Skeletal muscle tissue (tissue), 4 donors: ENCODE data around the gene LAMC2. TPM values are rescaled to one million over a fixed set of nuclear protein-coding genes. Genes with fewer than 3 reads are reported as not detected.

Experiments
- H3K27ac ChIP-seq: one replicate; pipeline ENCODE4 v1.7.0; 2013; ENCODE audit warnings: mild to moderate bottlenecking, low read depth, low read length, inconsistent platforms
- H3K27me3 ChIP-seq, 3 donors: one replicate each; pipeline ENCODE4 v1.7.0; 2013; ENCODE audit warnings: low read length in 3 of 3; ENCODE audit not compliant: control insufficient read depth in 3 of 3, insufficient read depth in 3 of 3
- H3K36me3 ChIP-seq, 3 donors: one replicate each; pipeline ENCODE4 v1.7.0; 2013; ENCODE audit warnings: low read length in 3 of 3; ENCODE audit not compliant: control insufficient read depth in 3 of 3, insufficient read depth in 3 of 3
- H3K4me1 ChIP-seq, 3 donors: one replicate each; pipeline ENCODE4 v1.7.0; 2013; ENCODE audit warnings: low read length in 3 of 3, mild to moderate bottlenecking in 3 of 3; ENCODE audit not compliant: control insufficient read depth in 3 of 3, insufficient read depth in 3 of 3
- H3K4me3 ChIP-seq, 3 donors: one replicate each; pipeline ENCODE4 v1.7.0; 2013; ENCODE audit warnings: low read length in 3 of 3
- H3K9ac ChIP-seq, 3 donors: one replicate each; pipeline ENCODE4 v1.7.0; 2013; ENCODE audit warnings: low read length in 3 of 3, mild to moderate bottlenecking in 3 of 3, moderate library complexity in 2 of 3, low read depth in 1 of 3
- H3K9me3 ChIP-seq, 3 donors: one replicate each; pipeline ENCODE4 v1.7.0; 2013; ENCODE audit warnings: low read length in 3 of 3; ENCODE audit not compliant: control insufficient read depth in 3 of 3
- total RNA-seq: library from RNA; depleted of rRNA; stranded (reverse); fragments of >200 nt; gene quantifications from one replicate; pipeline ENCODE4 v1.2.3, GENCODE V29; 2014
- donor health status: Osteomylitis.

LAMC2 gene
- total RNA-seq, 1 donor from 2014 or later = 0.52 TPM

GRCh38 chr1:183206538-183207122 is 20.6 kb downstream of the LAMC2 start:
- H3K36me3 ChIP-seq = no peaks in the 10 kb centered on the region
- H3K4me3 ChIP-seq = no peak overlapping the region

GRCh38 chr1:183209533-183210158 is 23.6 kb downstream of the LAMC2 start:
- H3K9ac ChIP-seq = no peak overlapping the region
- peaks cover 0 to 5% (median 5%) of the 10 kb centered on the region in 3 donors for H3K4me1 ChIP-seq

More at GRCh38 chr1:183206538-183207122, 20.6 kb downstream of the LAMC2 start:
- Histone ChIP-seq H3K9ac (no peak overlapping the region), H3K27ac (no peak overlapping the region), H3K4me1 (peaks cover 0 to 5% (median 5%) of the 10 kb centered on the region in 3 donors), H3K9me3 (no peaks in the 10 kb centered on the region), H3K27me3 (no peaks in the 10 kb centered on the region)

GRCh38 chr1:183210681-183211080 is 24.6 kb downstream of the LAMC2 start:
- no peak overlapping the region for H3K4me3 ChIP-seq
- H3K9me3 ChIP-seq = no peaks in the 10 kb centered on the region
- no peak overlapping the region for H3K27ac ChIP-seq
- no peaks in the 10 kb centered on the region for H3K36me3 ChIP-seq
- no peaks in the 10 kb centered on the region for H3K4me1 ChIP-seq
- no peak overlapping the region for H3K9ac ChIP-seq
- H3K27me3 ChIP-seq = no peaks in the 10 kb centered on the region

More at GRCh38 chr1:183209533-183210158, 23.6 kb downstream of the LAMC2 start:
- Histone ChIP-seq H3K27me3 (no peaks in the 10 kb centered on the region), H3K4me3 (no peak overlapping the region), H3K9me3 (no peaks in the 10 kb centered on the region), H3K27ac (no peak overlapping the region), H3K36me3 (no peaks in the 10 kb centered on the region)

GRCh38 chr1:183212870-183213269 is 26.8 kb downstream of the LAMC2 start:
- Histone ChIP-seq H3K27me3 (no peaks in the 10 kb centered on the region), H3K9me3 (no peaks in the 10 kb centered on the region), H3K9ac (no peak overlapping the region), H3K4me3 (no peak overlapping the region), H3K27ac (no peak overlapping the region), H3K36me3 (no peaks in the 10 kb centered on the region), H3K4me1 (peaks cover 1 to 3% (median 1%) of the 10 kb centered on the region in 3 donors)

GRCh38 chr1:183214021-183214970 is 28.2 kb downstream of the LAMC2 start:
- Histone ChIP-seq H3K27me3 (no peaks in the 10 kb centered on the region), H3K9me3 (no peaks in the 10 kb centered on the region), H3K27ac (no peak overlapping the region), H3K4me1 (peaks cover 13 to 15% (median 15%) of the 10 kb centered on the region in 3 donors), H3K9ac (no peak overlapping the region), H3K36me3 (no peaks in the 10 kb centered on the region), H3K4me3 (no peak overlapping the region)

- Histone ChIP-seq H3K9ac (no peak overlapping the region), H3K36me3 (no peaks in the 10 kb centered on the region), H3K27me3 (no peaks in the 10 kb centered on the region), H3K9me3 (no peaks in the 10 kb centered on the region), H3K27ac (no peak overlapping the region), H3K4me3 (no peak overlapping the region), H3K4me1 (peaks cover 13 to 15% (median 15%) of the 10 kb centered on the region in 3 donors)
Measured at GRCh38 chr1:183215076-183215720, 29.1 kb downstream of the LAMC2 start.

GRCh38 chr1:183215936-183216335 is 29.9 kb downstream of the LAMC2 start:
- H3K27ac ChIP-seq = no peak overlapping the region
- H3K4me3 ChIP-seq = no peak overlapping the region
- H3K36me3 ChIP-seq = no peaks in the 10 kb centered on the region
- H3K4me1 ChIP-seq = peaks cover 13 to 15% (median 15%) of the 10 kb centered on the region in 3 donors
- H3K9ac ChIP-seq = no peak overlapping the region
- no peaks in the 10 kb centered on the region for H3K27me3 ChIP-seq
- no peaks in the 10 kb centered on the region for H3K9me3 ChIP-seq

- Histone ChIP-seq H3K27ac (peak overlapping the region; percentile 73), H3K27me3 (no peaks in the 10 kb centered on the region), H3K9me3 (no peaks in the 10 kb centered on the region), H3K36me3 (no peaks in the 10 kb centered on the region), H3K4me3 (peak overlapping the region in 1 of 3 donors; percentile 41), H3K4me1 (peaks cover 13 to 15% (median 15%) of the 10 kb centered on the region in 3 donors), H3K9ac (peak overlapping the region in 1 of 3 donors; percentile 34)
Measured at GRCh38 chr1:183218027-183218618, 32.1 kb downstream of the LAMC2 start.

GRCh38 chr1:183218971-183219615 is 33.0 kb downstream of the LAMC2 start:
- no peak overlapping the region for H3K4me3 ChIP-seq
- no peaks in the 10 kb centered on the region for H3K9me3 ChIP-seq
- H3K4me1 ChIP-seq = peaks cover 13 to 15% (median 15%) of the 10 kb centered on the region in 3 donors
- H3K27ac ChIP-seq = peak overlapping the region; percentile 73
- H3K27me3 ChIP-seq = no peaks in the 10 kb centered on the region
- no peaks in the 10 kb centered on the region for H3K36me3 ChIP-seq
- H3K9ac ChIP-seq = peak overlapping the region in 1 of 3 donors; percentile 40
